H9 (cell line): ENCODE data around the gene SDC4. TPM values are rescaled to one million over a fixed set of nuclear protein-coding genes. Genes with fewer than 3 reads are reported as not detected.

Experiments
- DNase-seq: peaks from one replicate; pipeline ENCODE4 v3.0.0-alpha.2; 2017
- H2AFZ ChIP-seq: one replicate; pipeline ENCODE4 v1.6.1; 2013; ENCODE audit warnings: mild to moderate bottlenecking, low read length, control low read depth, moderate library complexity
- H2AK5ac ChIP-seq: 2 replicates; pipeline ENCODE4 v1.6.1; 2013; ENCODE audit warnings: low read length, control low read depth, mixed read lengths; ENCODE audit not compliant: insufficient read length
- H2BK120ac ChIP-seq: one replicate; pipeline ENCODE4 v1.6.1; 2013; ENCODE audit warnings: low read depth, mild to moderate bottlenecking, low read length, control low read depth, inconsistent platforms; ENCODE audit not compliant: poor library complexity, severe bottlenecking
- H2BK12ac ChIP-seq: 2 replicates; pipeline ENCODE4 v1.6.1; 2013; ENCODE audit warnings: low read length, control low read depth, mixed read lengths, low read depth; ENCODE audit not compliant: insufficient read length
- H2BK15ac ChIP-seq: 2 replicates; pipeline ENCODE4 v1.6.1; 2013; ENCODE audit warnings: low read depth, low read length, control low read depth
- H2BK20ac ChIP-seq: one replicate; pipeline ENCODE4 v1.6.1; 2013; ENCODE audit warnings: low read depth, mild to moderate bottlenecking, low read length, control low read depth, inconsistent platforms; ENCODE audit not compliant: poor library complexity, severe bottlenecking
- H2BK5ac ChIP-seq: 2 replicates; pipeline ENCODE4 v1.6.1; 2013; ENCODE audit warnings: low read length, control low read depth, mixed read lengths; ENCODE audit not compliant: insufficient read length
- H3K14ac ChIP-seq: 2 replicates; pipeline ENCODE4 v1.6.1; 2013; ENCODE audit warnings: low read length, control low read depth; ENCODE audit not compliant: insufficient read depth
- H3K18ac ChIP-seq: 2 replicates; pipeline ENCODE4 v1.6.1; 2013; ENCODE audit warnings: low read depth, mild to moderate bottlenecking, mixed read lengths, low read length, control low read depth; ENCODE audit not compliant: insufficient read length
- H3K23ac ChIP-seq: 2 replicates; pipeline ENCODE4 v1.6.1; 2013; ENCODE audit warnings: low read length, control low read depth, mixed read lengths, low read depth; ENCODE audit not compliant: insufficient read length
- H3K23me2 ChIP-seq: 2 replicates; pipeline ENCODE4 v1.6.1; 2013; ENCODE audit warnings: low read depth, mild to moderate bottlenecking, mixed read lengths, low read length, control low read depth; ENCODE audit not compliant: insufficient read length, poor library complexity, severe bottlenecking
- H3K27ac ChIP-seq: 2 replicates; pipeline ENCODE4 v1.5.1; 2013; ENCODE audit warnings: low read length, control low read depth, mixed read lengths, low read depth; ENCODE audit not compliant: insufficient read length
- H3K27me3 ChIP-seq: 2 replicates; pipeline ENCODE4 v1.6.1; 2013; ENCODE audit warnings: low read length, control low read depth, inconsistent platforms; ENCODE audit not compliant: insufficient read depth
- H3K4ac ChIP-seq: 2 replicates; pipeline ENCODE4 v1.6.1; 2013; ENCODE audit warnings: low read depth, mild to moderate bottlenecking, control low read depth, inconsistent platforms, low read length, moderate library complexity
- H3K4me1 ChIP-seq: 2 replicates; pipeline ENCODE4 v1.6.1; 2013; ENCODE audit warnings: low read length, control low read depth, inconsistent platforms; ENCODE audit not compliant: insufficient read depth
- H3K4me2 ChIP-seq: 2 replicates; pipeline ENCODE4 v1.6.1; 2013; ENCODE audit warnings: low read length, control low read depth, mixed read lengths; ENCODE audit not compliant: insufficient read length, insufficient read depth
- H3K56ac ChIP-seq: 2 replicates; pipeline ENCODE4 v1.6.1; 2013; ENCODE audit warnings: low read depth, mild to moderate bottlenecking, mixed read lengths, low read length, control low read depth; ENCODE audit not compliant: insufficient read length
- H3K79me1 ChIP-seq: 2 replicates; pipeline ENCODE4 v1.6.1; 2013; ENCODE audit warnings: low read depth, mild to moderate bottlenecking, moderate library complexity, low read length, control low read depth, inconsistent platforms; ENCODE audit not compliant: insufficient read depth, poor library complexity, severe bottlenecking
- H3K79me2 ChIP-seq: 2 replicates; pipeline ENCODE4 v1.6.1; 2013; ENCODE audit warnings: low read length, control low read depth, inconsistent platforms; ENCODE audit not compliant: insufficient read depth
- H3K9ac ChIP-seq: 2 replicates; pipeline ENCODE4 v1.6.1; 2013; ENCODE audit warnings: low read length, control low read depth, mixed read lengths; ENCODE audit not compliant: insufficient read length; ENCODE audit errors: extremely low read depth
- H3K9me3 ChIP-seq: one replicate; pipeline ENCODE4 v1.6.1; 2013; ENCODE audit warnings: low read depth, low read length, inconsistent platforms; ENCODE audit not compliant: control insufficient read depth
- H3T11ph ChIP-seq: one replicate; pipeline ENCODE4 v1.6.1; 2013; ENCODE audit warnings: mild to moderate bottlenecking, low read length, control low read depth, inconsistent platforms
- H4K20me1 ChIP-seq: one replicate; pipeline ENCODE4 v1.6.1; 2013; ENCODE audit not compliant: control insufficient read depth, insufficient read length, insufficient read depth
- H4K5ac ChIP-seq: 2 replicates; pipeline ENCODE4 v1.6.1; 2013; ENCODE audit warnings: low read depth, mild to moderate bottlenecking, mixed read lengths, low read length, control low read depth; ENCODE audit not compliant: insufficient read length
- H4K8ac ChIP-seq: replicated peaks from 2 replicates; pipeline ENCODE4 v1.6.1; 2013; ENCODE audit warnings: low read length, control low read depth, mixed read lengths, low read depth; ENCODE audit not compliant: insufficient read length
- H4K91ac ChIP-seq: 2 replicates; pipeline ENCODE4 v1.6.1; 2013; ENCODE audit warnings: low read depth, mild to moderate bottlenecking, moderate library complexity, mixed read lengths, low read length, control low read depth; ENCODE audit not compliant: insufficient read length
- H3K27ac Mint-ChIP-seq, 3 experiments: 2 replicates in 2 of 3; 3 replicates in 1 of 3; pipeline ENCODE4 v1.8.0; 2020 to 2021; ENCODE audit warnings: mixed read lengths in 3 of 3, mild to moderate bottlenecking in 1 of 3, moderate library complexity in 1 of 3
- H3K27me3 Mint-ChIP-seq: 2 replicates; pipeline ENCODE4 v1.8.0; 2021; ENCODE audit warnings: low read depth, mild to moderate bottlenecking, moderate library complexity, mixed read lengths
- H3K36me3 Mint-ChIP-seq, 3 experiments: 2 replicates in 2 of 3; 3 replicates in 1 of 3; pipeline ENCODE4 v1.8.0; 2020 to 2021; ENCODE audit warnings: low read depth in 3 of 3, mixed read lengths in 3 of 3; ENCODE audit not compliant: insufficient read depth in 1 of 3
- H3K4me1 Mint-ChIP-seq, 2 experiments: 2 replicates each; pipeline ENCODE4 v1.8.0; 2020; ENCODE audit warnings: mixed read lengths in 2 of 2
- H3K4me3 Mint-ChIP-seq, 2 experiments: 2 replicates in 1 of 2; 3 replicates in 1 of 2; pipeline ENCODE4 v1.8.0; 2020 to 2021; ENCODE audit warnings: mild to moderate bottlenecking in 2 of 2, mixed read lengths in 2 of 2, moderate library complexity in 1 of 2
- H3K9me3 Mint-ChIP-seq, 2 experiments: 2 replicates in 1 of 2; 3 replicates in 1 of 2; pipeline ENCODE4 v1.8.0; 2020; ENCODE audit warnings: mild to moderate bottlenecking in 2 of 2, mixed read lengths in 2 of 2, moderate library complexity in 1 of 2
- WGBS: extraction: QIAGEN DNeasy Blood & Tissue Kit; methylation state at CpG from one replicate; pipeline ENCODE4 v1.1.7; 2013; ENCODE audit warnings: missing lambda C conversion rate, low lambda C conversion rate, mixed read lengths; ENCODE audit not compliant: insufficient read length; ENCODE audit errors: extremely low coverage; 5-methylcytosine and 5-hydroxymethylcytosine counted together
- total RNA-seq: library from RNA; stranded (reverse); gene quantifications from 2 replicates; pipeline ENCODE4 v1.2.1, GENCODE V29; 2021
- TF ChIP-seq, protein P1 (sequence below): fragments of 200-600 bp; sonication (generic); conservative IDR thresholded peaks from 3 replicates; pipeline ENCODE4 v1.8.0; 2021; ENCODE audit warnings: antibody characterized with exemption, mild to moderate bottlenecking

The SDC4 gene
- total RNA-seq, 1 experiment from 2014 or later: 50.7 TPM

DNA sequence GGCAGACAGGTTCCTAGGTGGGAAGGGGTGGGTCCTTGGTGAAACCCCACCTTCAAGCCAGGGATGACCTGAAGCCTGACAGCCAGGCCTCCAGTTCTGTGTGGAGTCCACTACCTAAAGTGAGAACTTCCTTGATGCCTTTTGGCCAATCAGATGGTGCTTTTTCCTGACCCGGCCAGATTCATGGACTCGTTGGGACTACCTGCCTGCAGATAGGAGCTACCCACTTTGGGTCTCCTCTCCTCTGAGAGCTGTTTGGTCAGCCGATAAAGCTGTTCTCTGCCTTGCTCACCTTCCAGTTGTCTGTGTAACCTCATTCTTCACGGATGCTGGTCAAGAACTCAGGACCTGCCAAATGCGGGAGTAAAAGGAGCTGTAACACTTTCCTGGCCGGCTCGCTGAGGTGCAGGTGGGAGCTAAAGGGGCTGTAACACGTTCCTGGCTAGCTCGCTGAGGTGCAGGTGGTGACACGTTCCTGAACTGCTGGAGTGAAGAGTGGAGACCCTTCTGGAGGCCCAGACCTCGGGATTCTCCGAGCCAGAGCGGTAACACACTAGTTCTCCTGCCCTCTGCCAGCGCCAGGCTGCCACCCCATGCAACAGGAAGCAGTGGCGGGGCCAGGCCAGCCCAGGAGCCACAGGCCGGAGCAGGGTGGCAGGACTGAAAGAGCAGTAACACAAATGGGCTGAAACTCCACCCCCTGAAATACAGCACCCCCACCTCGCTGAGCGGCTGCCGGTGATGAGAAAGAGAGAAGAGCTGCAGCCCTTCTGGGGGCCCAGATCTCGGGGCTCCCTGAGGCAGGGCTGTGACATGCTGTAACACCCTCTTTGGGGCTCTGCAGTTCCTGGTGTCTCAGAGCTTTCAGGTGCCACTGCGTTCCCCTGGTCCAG is 46.2 kb upstream of the SDC4 start:
- H3K79me2 ChIP-seq: no peaks in the 10 kb centered on the region
- H3K79me1 ChIP-seq: no peaks in the 10 kb centered on the region
- H3K4ac ChIP-seq: no peak overlapping the region
- H3K4me1 Mint-ChIP-seq: no peaks in the 10 kb centered on the region
- no peak overlapping the region for H4K8ac ChIP-seq
- no peak for DNase-seq
- H3K23ac ChIP-seq: no peak overlapping the region
- H4K5ac ChIP-seq: no peak overlapping the region
- H3T11ph ChIP-seq: no peak overlapping the region
- no peak overlapping the region for H2BK12ac ChIP-seq
- TF ChIP-seq, protein P1, sequence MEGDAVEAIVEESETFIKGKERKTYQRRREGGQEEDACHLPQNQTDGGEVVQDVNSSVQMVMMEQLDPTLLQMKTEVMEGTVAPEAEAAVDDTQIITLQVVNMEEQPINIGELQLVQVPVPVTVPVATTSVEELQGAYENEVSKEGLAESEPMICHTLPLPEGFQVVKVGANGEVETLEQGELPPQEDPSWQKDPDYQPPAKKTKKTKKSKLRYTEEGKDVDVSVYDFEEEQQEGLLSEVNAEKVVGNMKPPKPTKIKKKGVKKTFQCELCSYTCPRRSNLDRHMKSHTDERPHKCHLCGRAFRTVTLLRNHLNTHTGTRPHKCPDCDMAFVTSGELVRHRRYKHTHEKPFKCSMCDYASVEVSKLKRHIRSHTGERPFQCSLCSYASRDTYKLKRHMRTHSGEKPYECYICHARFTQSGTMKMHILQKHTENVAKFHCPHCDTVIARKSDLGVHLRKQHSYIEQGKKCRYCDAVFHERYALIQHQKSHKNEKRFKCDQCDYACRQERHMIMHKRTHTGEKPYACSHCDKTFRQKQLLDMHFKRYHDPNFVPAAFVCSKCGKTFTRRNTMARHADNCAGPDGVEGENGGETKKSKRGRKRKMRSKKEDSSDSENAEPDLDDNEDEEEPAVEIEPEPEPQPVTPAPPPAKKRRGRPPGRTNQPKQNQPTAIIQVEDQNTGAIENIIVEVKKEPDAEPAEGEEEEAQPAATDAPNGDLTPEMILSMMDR: no peak
- H4K20me1 ChIP-seq: no peaks in the 10 kb centered on the region
- H3K4me3 Mint-ChIP-seq: no peak overlapping the region
- H3K36me3 Mint-ChIP-seq: peaks cover 0 to 3% (median 2%) of the 10 kb centered on the region in 3 experiments; a peak in 2 of 7 replicates
- H3K56ac ChIP-seq: no peak overlapping the region
- no peak overlapping the region for H3K18ac ChIP-seq
- no peak overlapping the region for H2BK15ac ChIP-seq
- no peak overlapping the region for H2BK5ac ChIP-seq
- no peak overlapping the region for H3K27ac ChIP-seq
- H3K4me2 ChIP-seq: no peak overlapping the region
- peaks cover 8 to 9% of the 10 kb centered on the region in 2 experiments for H3K9me3 Mint-ChIP-seq
- no peaks in the 10 kb centered on the region for H3K23me2 ChIP-seq
- no peak overlapping the region for H2BK120ac ChIP-seq
- no CpG with 5 or more reads among the region's 21 CpGs for WGBS
- H3K14ac ChIP-seq: no peak overlapping the region
- no peak overlapping the region for H2AFZ ChIP-seq
- no peaks in the 10 kb centered on the region for H3K9me3 ChIP-seq
- H2AK5ac ChIP-seq: no peak overlapping the region
- H2BK20ac ChIP-seq: no peak overlapping the region
- H3K27me3 Mint-ChIP-seq: no peaks in the 10 kb centered on the region; the same call in none of the 2 replicates
- H4K91ac ChIP-seq: no peak overlapping the region
- no peak overlapping the region for H3K27ac Mint-ChIP-seq
- no peaks in the 10 kb centered on the region for H3K4me1 ChIP-seq
- no peak overlapping the region for H3K9ac ChIP-seq
- H3K27me3 ChIP-seq: no peaks in the 10 kb centered on the region
